H1 (cell line): ENCODE data around the gene FGF12. TPM values are rescaled to one million over a fixed set of nuclear protein-coding genes. Genes with fewer than 3 reads are reported as not detected.

ENCODE experiments used
- CBX8 ChIP-seq: fragments of 300-800, 300-1000 bp; sonication (generic); IDR thresholded peaks from 2 replicates; pipeline ENCODE4 v1.7.1; 2016; ENCODE audit warnings: low read depth, low read length, borderline replicate concordance
- CTCF ChIP-seq, 3 experiments: IDR thresholded peaks; 1 replicate in 2 of 3; 2 replicates in 1 of 3; pipeline versions ENCODE4 v1.5.1 to v1.6.1; 2011; ENCODE audit warnings: low read length in 3 of 3, mild to moderate bottlenecking in 3 of 3, inconsistent platforms in 2 of 3, low read depth in 1 of 3, moderate library complexity in 1 of 3; ENCODE audit not compliant: insufficient read depth in 1 of 3; ENCODE audit errors: control extremely low read depth in 1 of 3
- POLR2AphosphoS5 ChIP-seq: IDR thresholded peaks from 2 replicates; pipeline ENCODE4 v1.6.1; 2011; ENCODE audit warnings: low read depth, low read length
- SP2 ChIP-seq: IDR thresholded peaks from 2 replicates; pipeline ENCODE4 v1.6.1; 2012; ENCODE audit warnings: mild to moderate bottlenecking, low read length, inconsistent platforms
- polyA plus RNA-seq, 7 experiments: library from polyadenylated mRNA; depleted of rRNA in 3 of 7; stranded (reverse) in 5 of 7; unstranded in 2 of 7; fragments of >200 nt in 5 of 7; fragments of 200-250 nt in 2 of 7; gene quantifications; 1 replicate in 5 of 7; 2 replicates in 1 of 7; 4 replicates in 1 of 7; pipeline versions ENCODE4 v1.2.1 to v1.2.3, GENCODE V29; 2011 to 2013; ENCODE audit warnings: missing spikeins in 2 of 7, mixed read lengths in 2 of 7
- total RNA-seq: library from RNA; stranded (reverse); fragmentation: NEBNext Ultra II Directional; extraction: Animal tissue kit (Norgen Biotek cat#: 25700); gene quantifications from 2 replicates; pipeline ENCODE4 v1.2.1, GENCODE V29; 2021

Gene FGF12
- total and polyA plus RNA-seq, 2 of the 8 experiments (the other 6 are each of a cell fraction or from before 2014, with no cell fraction given), result 4.1 to 16.6 TPM

GRCh38 chr3:192373032-192373431 lies 354.3 kb downstream of the FGF12 start (continued):
- TF ChIP-seq CTCF (IDR thresholded peaks at IDR 0.05; ENCODE audit: control extremely low read depth in 1 of 3, insufficient read depth in 1 of 3, low read depth in 1 of 3, low read length in 3 of 3), result no peak
- no peak for TF ChIP-seq POLR2AphosphoS5
- no peak for TF ChIP-seq SP2
- no peak for TF ChIP-seq CBX8
